ENCODE measurements around the gene PPFIBP1.

Gene PPFIBP1

DNA sequence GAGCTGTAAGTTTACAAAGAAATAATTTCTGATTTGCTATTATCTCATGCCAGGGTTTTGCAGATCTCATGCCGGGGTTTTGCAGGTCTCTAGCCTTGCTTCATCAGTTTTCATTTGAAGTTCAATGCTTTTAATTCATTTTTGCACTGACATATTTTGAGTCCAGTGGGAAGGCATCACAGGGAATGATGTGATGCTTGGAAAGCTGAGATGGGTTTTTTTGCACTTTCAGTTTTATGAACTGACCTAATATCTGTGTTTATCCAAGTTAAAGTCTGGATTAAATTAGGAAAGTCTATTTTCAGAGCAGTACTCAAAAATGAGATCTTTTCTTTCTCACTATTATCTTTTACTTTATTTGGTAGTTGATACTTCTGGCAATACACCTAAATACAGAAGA, 148.6 kb downstream of the PPFIBP1 start:
- Histone ChIP-seq H2BK120ac (ENCODE audit: low read depth, low read length) (no peak overlapping the region), H3K27ac (ENCODE audit: low read length, poor library complexity, severe bottlenecking) (no peak overlapping the region), H3K36me3 (ENCODE audit: control insufficient read depth in 1 of 2, insufficient read depth in 2 of 2, low read depth in 1 of 2, low read length in 2 of 2) (peaks cover 19 to 93% of the 10 kb centered on the region in 2 experiments), H3K4me1 (ENCODE audit: control insufficient read depth, insufficient read depth, low read depth, low read length) (peaks cover 1% of the 10 kb centered on the region), H2BK12ac (ENCODE audit: low read length in 2 of 2) (no peak overlapping the region), H3K79me1 (replicated peaks; ENCODE audit: low read length, poor library complexity, severe bottlenecking) (peaks cover 4% of the 10 kb centered on the region), H2BK5ac (ENCODE audit: low read depth, low read length, poor library complexity, severe bottlenecking) (no peak overlapping the region), H2BK15ac (ENCODE audit: low read depth, poor library complexity, severe bottlenecking) (no peak overlapping the region), H3K9me3 (ENCODE audit: control insufficient read depth, low read length) (no peaks in the 10 kb centered on the region), H3K23ac (ENCODE audit: low read length in 2 of 2) (no peak overlapping the region), H3K4me3 (ENCODE audit: insufficient read depth in 1 of 2, low read depth in 1 of 2, low read length in 2 of 2) (peak overlapping the region in 1 of 2 experiments; percentile 36), H2AFZ (ENCODE audit: low read depth, low read length) (no peak overlapping the region), H3K14ac (ENCODE audit: low read length in 2 of 2) (no peak overlapping the region), H4K8ac (ENCODE audit: low read length) (no peak overlapping the region), H4K91ac (ENCODE audit: low read length) (no peak overlapping the region), H2AK5ac (ENCODE audit: low read length, severe bottlenecking) (no peak overlapping the region), H3K18ac (ENCODE audit: low read depth in 1 of 2, low read length in 2 of 2) (no peak overlapping the region), H3K4me2 (ENCODE audit: low read length, poor library complexity, severe bottlenecking) (no peak overlapping the region), H3K27me3 (ENCODE audit: control insufficient read depth in 1 of 2, insufficient read depth in 1 of 2, low read length in 2 of 2) (no peaks in the 10 kb centered on the region), H3K4ac (ENCODE audit: low read depth in 1 of 2, low read length in 2 of 2) (no peak overlapping the region), H3K9ac (ENCODE audit: low read length) (peak overlapping the region; percentile 64)
- 100% methylated on average over 1 of the region's 1 CpG for WGBS
- no peak for DNase-seq

DNA sequence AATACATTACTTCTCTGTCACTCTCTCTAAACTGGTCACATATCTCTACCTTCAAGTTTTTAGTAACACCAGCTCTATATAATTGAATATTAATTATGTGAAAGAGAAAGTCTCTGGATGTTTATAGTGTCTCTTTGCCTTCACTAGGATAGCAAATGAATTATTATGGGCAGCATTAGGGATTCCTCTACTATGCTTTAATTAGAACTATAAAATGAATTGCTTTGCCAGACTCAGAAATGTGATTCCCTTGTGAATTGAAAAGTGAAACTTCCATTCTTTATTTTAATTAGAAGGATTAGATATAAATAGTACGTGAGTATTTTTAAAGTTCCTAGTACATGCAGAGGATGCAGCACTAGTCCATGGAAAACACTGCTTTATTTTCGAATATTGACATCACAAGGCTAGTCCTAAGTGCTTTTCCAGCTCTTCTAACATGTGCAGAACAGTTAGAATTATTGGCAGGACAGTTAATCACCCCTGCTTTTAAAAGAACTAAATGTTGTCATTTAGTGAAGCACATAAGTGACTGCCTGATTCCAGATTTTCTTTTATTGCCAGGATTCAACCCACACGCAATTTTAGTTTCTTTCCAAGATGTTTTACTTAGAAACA, 149.2 kb downstream of the PPFIBP1 start:
- Histone ChIP-seq H2BK15ac (ENCODE audit: low read depth, poor library complexity, severe bottlenecking) (no peak overlapping the region), H4K8ac (ENCODE audit: low read length) (no peak overlapping the region), H2BK5ac (ENCODE audit: low read depth, low read length, poor library complexity, severe bottlenecking) (no peak overlapping the region), H3K27me3 (ENCODE audit: control insufficient read depth in 1 of 2, insufficient read depth in 1 of 2, low read length in 2 of 2) (no peaks in the 10 kb centered on the region), H2BK12ac (ENCODE audit: low read length in 2 of 2) (no peak overlapping the region), H3K9ac (ENCODE audit: low read length) (peak overlapping the region; percentile 64), H3K4ac (ENCODE audit: low read depth in 1 of 2, low read length in 2 of 2) (no peak overlapping the region), H2BK120ac (ENCODE audit: low read depth, low read length) (no peak overlapping the region), H3K4me2 (ENCODE audit: low read length, poor library complexity, severe bottlenecking) (no peak overlapping the region), H3K14ac (ENCODE audit: low read length in 2 of 2) (no peak overlapping the region), H3K18ac (ENCODE audit: low read depth in 1 of 2, low read length in 2 of 2) (no peak overlapping the region), H3K9me3 (ENCODE audit: control insufficient read depth, low read length) (no peaks in the 10 kb centered on the region), H3K79me1 (replicated peaks; ENCODE audit: low read length, poor library complexity, severe bottlenecking) (peaks cover 4% of the 10 kb centered on the region), H3K4me3 (ENCODE audit: insufficient read depth in 1 of 2, low read depth in 1 of 2, low read length in 2 of 2) (peak overlapping the region in 1 of 2 experiments; percentile 36), H3K4me1 (ENCODE audit: control insufficient read depth, insufficient read depth, low read depth, low read length) (peaks cover 1% of the 10 kb centered on the region), H2AK5ac (ENCODE audit: low read length, severe bottlenecking) (no peak overlapping the region), H2AFZ (ENCODE audit: low read depth, low read length) (no peak overlapping the region), H4K91ac (ENCODE audit: low read length) (no peak overlapping the region), H3K23ac (ENCODE audit: low read length in 2 of 2) (no peak overlapping the region), H3K36me3 (ENCODE audit: control insufficient read depth in 1 of 2, insufficient read depth in 2 of 2, low read depth in 1 of 2, low read length in 2 of 2) (peaks cover 14 to 93% of the 10 kb centered on the region in 2 experiments), H3K27ac (ENCODE audit: low read length, poor library complexity, severe bottlenecking) (no peak overlapping the region)
- WGBS = 91% methylated on average over 1 of the region's 3 CpGs
- DNase-seq = no peak

DNA sequence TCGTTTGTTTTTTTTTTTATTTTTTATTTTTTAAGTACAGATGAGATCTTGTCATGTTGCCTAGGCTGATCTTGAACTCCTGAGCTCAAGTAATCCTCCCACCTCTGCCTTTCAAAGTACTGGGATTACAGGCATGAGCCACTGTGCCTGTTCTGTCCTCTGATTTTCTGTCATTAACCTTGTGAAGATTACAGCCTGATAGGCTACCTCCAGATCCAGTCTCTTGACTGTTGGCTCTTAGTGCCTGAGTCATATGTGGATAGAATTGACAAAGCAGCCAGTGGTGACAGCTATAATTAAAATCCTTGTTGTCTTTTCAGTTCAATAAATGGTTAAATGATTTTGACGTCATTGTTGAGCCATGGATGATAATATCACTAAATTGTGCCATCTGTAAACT, 151.0 kb downstream of the PPFIBP1 start:
- Histone ChIP-seq H4K91ac (ENCODE audit: low read length) (no peak overlapping the region), H2AK5ac (ENCODE audit: low read length, severe bottlenecking) (no peak overlapping the region), H3K4me2 (ENCODE audit: low read length, poor library complexity, severe bottlenecking) (no peak overlapping the region), H2BK5ac (ENCODE audit: low read depth, low read length, poor library complexity, severe bottlenecking) (no peak overlapping the region), H3K9me3 (ENCODE audit: control insufficient read depth, low read length) (no peaks in the 10 kb centered on the region), H3K23ac (ENCODE audit: low read length in 2 of 2) (no peak overlapping the region), H3K4me3 (ENCODE audit: insufficient read depth in 1 of 2, low read depth in 1 of 2, low read length in 2 of 2) (no peak overlapping the region), H3K79me1 (replicated peaks; ENCODE audit: low read length, poor library complexity, severe bottlenecking) (peaks cover 4% of the 10 kb centered on the region), H2AFZ (ENCODE audit: low read depth, low read length) (no peak overlapping the region), H3K18ac (ENCODE audit: low read depth in 1 of 2, low read length in 2 of 2) (no peak overlapping the region), H3K9ac (ENCODE audit: low read length) (no peak overlapping the region), H3K27me3 (ENCODE audit: control insufficient read depth in 1 of 2, insufficient read depth in 1 of 2, low read length in 2 of 2) (no peaks in the 10 kb centered on the region), H3K4me1 (ENCODE audit: control insufficient read depth, insufficient read depth, low read depth, low read length) (peaks cover 1% of the 10 kb centered on the region), H2BK12ac (ENCODE audit: low read length in 2 of 2) (no peak overlapping the region), H3K27ac (ENCODE audit: low read length, poor library complexity, severe bottlenecking) (no peak overlapping the region), H4K8ac (ENCODE audit: low read length) (no peak overlapping the region), H2BK15ac (ENCODE audit: low read depth, poor library complexity, severe bottlenecking) (no peak overlapping the region), H3K4ac (ENCODE audit: low read depth in 1 of 2, low read length in 2 of 2) (no peak overlapping the region), H2BK120ac (ENCODE audit: low read depth, low read length) (no peak overlapping the region), H3K36me3 (ENCODE audit: control insufficient read depth in 1 of 2, insufficient read depth in 2 of 2, low read depth in 1 of 2, low read length in 2 of 2) (peaks cover 15 to 91% of the 10 kb centered on the region in 2 experiments), H3K14ac (ENCODE audit: low read length in 2 of 2) (no peak overlapping the region)
- no peak for DNase-seq
- no CpG with 5 or more reads among the region's 2 CpGs for WGBS

DNA sequence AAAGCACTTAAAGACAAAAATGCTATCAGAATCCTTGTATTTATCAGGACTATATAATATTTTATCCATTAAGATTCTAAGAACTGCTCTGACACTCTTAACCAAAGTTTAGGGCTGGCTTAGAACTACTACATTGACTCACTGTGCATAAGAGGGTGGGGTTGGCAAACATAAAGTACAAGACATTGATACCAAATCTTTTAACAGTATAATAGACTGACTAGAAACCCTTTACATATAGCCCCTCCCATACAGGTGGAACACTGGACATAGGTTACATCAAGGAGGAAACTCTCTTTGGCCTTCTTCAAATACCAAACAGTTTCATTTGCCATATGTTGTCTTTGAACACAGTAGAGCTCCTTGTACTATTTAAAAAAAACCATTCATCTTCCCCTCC, 156.6 kb downstream of the PPFIBP1 start:
- no peak overlapping the region for H3K9ac ChIP-seq (ENCODE audit: low read length)
- no peak overlapping the region for H3K27ac ChIP-seq (ENCODE audit: low read length, poor library complexity, severe bottlenecking)
- H3K27me3 ChIP-seq (ENCODE audit: control insufficient read depth in 1 of 2, insufficient read depth in 1 of 2, low read length in 2 of 2) = no peaks in the 10 kb centered on the region
- peaks cover 21 to 93% of the 10 kb centered on the region in 2 experiments for H3K36me3 ChIP-seq (ENCODE audit: control insufficient read depth in 1 of 2, insufficient read depth in 2 of 2, low read depth in 1 of 2, low read length in 2 of 2)
- no peak overlapping the region for H2BK5ac ChIP-seq (ENCODE audit: low read depth, low read length, poor library complexity, severe bottlenecking)
- H4K8ac ChIP-seq (ENCODE audit: low read length) = no peak overlapping the region
- peaks cover 1% of the 10 kb centered on the region for H3K4me1 ChIP-seq (ENCODE audit: control insufficient read depth, insufficient read depth, low read depth, low read length)
- H3K23ac ChIP-seq (ENCODE audit: low read length in 2 of 2) = no peak overlapping the region
- no peak overlapping the region for H3K4me2 ChIP-seq (ENCODE audit: low read length, poor library complexity, severe bottlenecking)
- no peak overlapping the region for H4K91ac ChIP-seq (ENCODE audit: low read length)
- no peak overlapping the region for H3K4ac ChIP-seq (ENCODE audit: low read depth in 1 of 2, low read length in 2 of 2)
- no peak overlapping the region for H2BK15ac ChIP-seq (ENCODE audit: low read depth, poor library complexity, severe bottlenecking)
- no peak overlapping the region for H2BK120ac ChIP-seq (ENCODE audit: low read depth, low read length)
- H3K18ac ChIP-seq (ENCODE audit: low read depth in 1 of 2, low read length in 2 of 2) = no peak overlapping the region
- H2AFZ ChIP-seq (ENCODE audit: low read depth, low read length) = no peak overlapping the region
- H3K4me3 ChIP-seq (ENCODE audit: insufficient read depth in 1 of 2, low read depth in 1 of 2, low read length in 2 of 2) = no peak overlapping the region
- no peak overlapping the region for H2AK5ac ChIP-seq (ENCODE audit: low read length, severe bottlenecking)
- H3K14ac ChIP-seq (ENCODE audit: low read length in 2 of 2) = no peak overlapping the region
- H2BK12ac ChIP-seq (ENCODE audit: low read length in 2 of 2) = no peak overlapping the region
- H3K79me1 ChIP-seq (replicated peaks; ENCODE audit: low read length, poor library complexity, severe bottlenecking) = peaks cover 3% of the 10 kb centered on the region
- H3K9me3 ChIP-seq (ENCODE audit: control insufficient read depth, low read length) = no peaks in the 10 kb centered on the region
- DNase-seq = no peak
